SU-DHL-6 (cell line): ENCODE data around the gene TTYH1.

ENCODE experiments used
- H2AFZ ChIP-seq: fragments of 200-600 bp; sonication (generic); 2 replicates; pipeline ENCODE4 v1.6.1; 2014; ENCODE audit warnings: low read depth, mild to moderate bottlenecking, moderate library complexity, mixed read lengths, antibody characterized with exemption, low read length; ENCODE audit not compliant: severe bottlenecking
- H3F3A ChIP-seq: fragments of 200-600 bp; shearing (Covaris generic); 2 replicates; pipeline ENCODE4 v1.6.0; 2016; ENCODE audit warnings: antibody characterized with exemption, mild to moderate bottlenecking; ENCODE audit not compliant: insufficient read depth
- H3K27ac ChIP-seq: fragments of 200-600 bp; sonication (generic); 2 replicates; pipeline ENCODE4 v1.5.1; 2016; ENCODE audit warnings: low read depth, mild to moderate bottlenecking, low read length, moderate library complexity, mixed read lengths
- H3K27me3 ChIP-seq: fragments of 200-600 bp; sonication (generic), shearing (Covaris generic); 2 replicates; pipeline ENCODE4 v1.6.0; 2014; ENCODE audit warnings: mild to moderate bottlenecking, low read length
- H3K36me3 ChIP-seq: fragments of 200-600 bp; sonication (generic); 2 replicates; pipeline ENCODE4 v1.6.1; 2014; ENCODE audit warnings: mild to moderate bottlenecking, low read length, mixed read lengths
- H3K4me2 ChIP-seq: fragments of 300-600, 200-600 bp; shearing (Covaris generic), sonication (generic); 2 replicates; pipeline ENCODE4 v1.6.0; 2014; ENCODE audit warnings: low read length, low read depth, mild to moderate bottlenecking; ENCODE audit not compliant: poor library complexity, severe bottlenecking
- H3K4me3 ChIP-seq: fragments of 200-600 bp; sonication (generic); 2 replicates; pipeline ENCODE4 v1.5.1; 2014; ENCODE audit warnings: antibody characterized with exemption, low read length, mild to moderate bottlenecking, mixed read lengths; ENCODE audit not compliant: insufficient read depth, poor library complexity, severe bottlenecking
- H3K79me2 ChIP-seq: fragments of 200-600 bp; sonication (generic); 2 replicates; pipeline ENCODE4 v1.6.1; 2014; ENCODE audit warnings: mild to moderate bottlenecking, low read length, moderate library complexity; ENCODE audit not compliant: insufficient read depth
- H3K9ac ChIP-seq: fragments of 200-600 bp; sonication (generic); 2 replicates; pipeline ENCODE4 v1.7.0; 2014; ENCODE audit warnings: mild to moderate bottlenecking, low read length
- H3K9me2 ChIP-seq: fragments of 200-600 bp; sonication (generic); replicated peaks from 2 replicates; pipeline ENCODE4 v1.6.1; 2014; ENCODE audit warnings: low read length; ENCODE audit not compliant: insufficient read depth
- H3K9me3 ChIP-seq: fragments of 200-600 bp; sonication (generic); 2 replicates; pipeline ENCODE4 v1.6.1; 2014; ENCODE audit warnings: low read length, mixed read lengths; ENCODE audit not compliant: insufficient read depth
- H4K20me1 ChIP-seq: fragments of 200-600 bp; sonication (generic); 2 replicates; pipeline ENCODE4 v1.6.1; 2014; ENCODE audit warnings: low read depth, mild to moderate bottlenecking, antibody characterized with exemption, low read length, moderate library complexity, mixed read lengths
- CTCF ChIP-seq: fragments of 200-600 bp; sonication (generic); IDR thresholded peaks from one replicate; pipeline ENCODE4 v1.5.1; 2017; ENCODE audit warnings: antibody characterized with exemption, mild to moderate bottlenecking, low read length, moderate library complexity; ENCODE audit not compliant: insufficient read depth, poor library complexity, severe bottlenecking
- EZH2phosphoT487 ChIP-seq: fragments of 200-600 bp; sonication (generic), shearing (Covaris generic); conservative IDR thresholded peaks from 2 replicates; pipeline ENCODE4 v1.6.1; 2018; ENCODE audit warnings: mild to moderate bottlenecking, antibody characterized with exemption, low read length, moderate library complexity, mixed read lengths

TTYH1 gene

GRCh38 chr19:54421521-54421920 lies 6.3 kb downstream of the TTYH1 start:
- H3K27ac ChIP-seq, result no peak overlapping the region
- H3F3A ChIP-seq, result no peaks in the 10 kb centered on the region
- H3K9me2 ChIP-seq, result no peaks in the 10 kb centered on the region
- no peaks in the 10 kb centered on the region for H4K20me1 ChIP-seq
- no peaks in the 10 kb centered on the region for H3K79me2 ChIP-seq
- H3K36me3 ChIP-seq, result no peaks in the 10 kb centered on the region
- no peaks in the 10 kb centered on the region for H3K27me3 ChIP-seq
- no peak overlapping the region for H3K9ac ChIP-seq
- H3K4me3 ChIP-seq, result no peak overlapping the region
- H3K4me2 ChIP-seq, result no peak overlapping the region
- H3K9me3 ChIP-seq, result no peaks in the 10 kb centered on the region
- H2AFZ ChIP-seq, result no peak overlapping the region
- TF ChIP-seq EZH2phosphoT487 (no peak), CTCF (no peak)

- Histone ChIP-seq H3K4me2 (no peak overlapping the region), H3F3A (no peaks in the 10 kb centered on the region), H3K27ac (no peak overlapping the region), H3K4me3 (no peak overlapping the region), H3K9me3 (no peaks in the 10 kb centered on the region), H3K27me3 (no peaks in the 10 kb centered on the region), H3K9me2 (no peaks in the 10 kb centered on the region), H3K36me3 (no peaks in the 10 kb centered on the region), H4K20me1 (no peaks in the 10 kb centered on the region), H3K79me2 (no peaks in the 10 kb centered on the region), H3K9ac (no peak overlapping the region), H2AFZ (no peak overlapping the region)
- TF ChIP-seq CTCF (no peak), EZH2phosphoT487 (no peak)
Measured at GRCh38 chr19:54422136-54422535, 6.9 kb downstream of the TTYH1 start.

GRCh38 chr19:54424201-54424600 lies 8.9 kb downstream of the TTYH1 start:
- Histone ChIP-seq H3K9ac (no peak overlapping the region), H3K79me2 (no peaks in the 10 kb centered on the region), H3K36me3 (no peaks in the 10 kb centered on the region), H3K4me3 (no peak overlapping the region), H3K4me2 (no peak overlapping the region), H3K27me3 (no peaks in the 10 kb centered on the region), H4K20me1 (no peaks in the 10 kb centered on the region), H3F3A (no peaks in the 10 kb centered on the region), H3K9me3 (no peaks in the 10 kb centered on the region), H2AFZ (no peak overlapping the region), H3K27ac (no peak overlapping the region), H3K9me2 (no peaks in the 10 kb centered on the region)
- TF ChIP-seq CTCF, result no peak
- TF ChIP-seq EZH2phosphoT487, result no peak
